Measurements from ENCODE around the gene RPL38. TPM values are rescaled to one million over a fixed set of nuclear protein-coding genes. Genes with fewer than 3 reads are reported as not detected.

RPL38 gene
- total and polyA plus RNA-seq, 4 donors: 1,051 to 1,608 (median 1,150) TPM

DNA sequence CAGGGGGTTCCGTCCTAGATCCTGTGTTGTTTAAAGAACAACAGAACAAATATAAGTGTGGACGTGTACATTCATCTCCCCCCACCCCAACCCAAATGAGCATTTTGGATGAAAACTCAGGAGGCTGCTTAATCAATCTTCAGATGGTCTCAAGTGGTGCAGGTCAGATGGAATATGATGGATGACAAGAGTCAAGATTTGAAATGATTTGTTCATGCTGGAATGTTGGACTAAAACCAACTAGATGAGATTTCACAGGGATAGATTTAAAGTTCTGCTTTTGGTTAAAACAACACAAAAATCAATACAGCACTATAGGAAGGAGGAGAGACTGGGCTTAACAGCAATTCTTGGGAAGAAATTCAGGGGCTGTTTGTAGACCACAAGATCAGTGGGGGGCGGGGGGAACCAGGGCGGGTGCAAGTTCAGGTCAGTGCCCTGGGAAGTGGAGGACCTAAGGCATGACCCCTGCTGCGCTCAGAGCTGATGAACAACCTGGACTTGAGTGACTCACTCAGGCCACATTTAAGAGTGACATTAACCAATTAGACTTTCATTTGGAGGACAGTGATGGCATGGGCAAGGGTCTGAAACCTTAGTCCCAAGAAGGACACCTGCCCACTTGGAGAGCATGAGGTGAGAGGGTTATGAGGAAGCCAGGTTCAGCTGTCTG lies 25.0 kb downstream of the RPL38 start:
- H3K27ac ChIP-seq (ENCODE audit: low read depth, low read length): no peak overlapping the region
- peaks cover 67% of the 10 kb centered on the region for H3K36me3 ChIP-seq (ENCODE audit: control insufficient read depth, insufficient read depth, low read length)

DNA sequence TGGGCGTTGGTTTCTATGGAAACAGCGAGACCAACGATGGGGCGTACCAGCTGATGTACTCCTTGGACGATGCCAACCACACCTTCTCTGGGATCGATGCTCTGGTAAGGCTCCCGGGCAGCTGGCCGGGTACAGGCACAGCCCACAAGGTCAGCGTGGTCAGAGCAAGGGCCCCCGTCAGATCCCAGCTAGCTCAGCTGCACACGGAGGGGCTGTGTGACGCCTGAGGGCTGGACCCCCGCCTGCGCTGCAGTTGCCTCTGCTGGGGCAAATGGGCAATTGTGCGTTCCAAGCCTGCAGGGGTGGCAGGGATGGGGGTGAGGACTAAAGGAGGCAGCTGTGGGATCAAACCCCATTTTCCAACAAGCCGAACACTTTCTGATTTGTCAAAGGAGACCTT lies 27.4 kb downstream of the RPL38 start:
- H3K27me3 ChIP-seq (ENCODE audit: control insufficient read depth, insufficient read depth, low read length): no peaks in the 10 kb centered on the region
- H3K36me3 ChIP-seq (ENCODE audit: control insufficient read depth, insufficient read depth, low read length): peaks cover 51% of the 10 kb centered on the region
- no peak overlapping the region for H3K27ac ChIP-seq (ENCODE audit: low read depth, low read length)
- no peaks in the 10 kb centered on the region for H3K9me3 ChIP-seq (ENCODE audit: control insufficient read depth, insufficient read depth, low read length)
- no peak overlapping the region for H3K4me3 ChIP-seq (ENCODE audit: low read depth, low read length)
- H3K4me1 ChIP-seq (ENCODE audit: control insufficient read depth, insufficient read depth, low read length): peaks cover 28% of the 10 kb centered on the region
- no peak for DNase-seq (ENCODE audit: low read depth in 4 of 6, low spot score in 6 of 6)
- 79% methylated on average over 13 of the region's 16 CpGs for WGBS (ENCODE audit: insufficient coverage)

More for the DNA sequence above, 25.0 kb downstream of the RPL38 start:
- no peak for DNase-seq (ENCODE audit: low read depth in 4 of 6, low spot score in 6 of 6)
- H3K4me3 ChIP-seq (ENCODE audit: low read depth, low read length): no peak overlapping the region
- no peaks in the 10 kb centered on the region for H3K9me3 ChIP-seq (ENCODE audit: control insufficient read depth, insufficient read depth, low read length)
- H3K4me1 ChIP-seq (ENCODE audit: control insufficient read depth, insufficient read depth, low read length): peaks cover 10% of the 10 kb centered on the region
- no peaks in the 10 kb centered on the region for H3K27me3 ChIP-seq (ENCODE audit: control insufficient read depth, insufficient read depth, low read length)
- WGBS (ENCODE audit: insufficient coverage): 100% methylated on average over 2 of the region's 5 CpGs

- H3K27ac ChIP-seq (ENCODE audit: low read depth, low read length): no peak overlapping the region
- no peaks in the 10 kb centered on the region for H3K27me3 ChIP-seq (ENCODE audit: control insufficient read depth, insufficient read depth, low read length)
- H3K36me3 ChIP-seq (ENCODE audit: control insufficient read depth, insufficient read depth, low read length): peaks cover 51% of the 10 kb centered on the region
- peaks cover 39% of the 10 kb centered on the region for H3K4me1 ChIP-seq (ENCODE audit: control insufficient read depth, insufficient read depth, low read length)
- DNase-seq (ENCODE audit: low read depth in 4 of 6, low spot score in 6 of 6): no peak
- no peaks in the 10 kb centered on the region for H3K9me3 ChIP-seq (ENCODE audit: control insufficient read depth, insufficient read depth, low read length)
- 79% methylated on average over 11 of the region's 17 CpGs for WGBS (ENCODE audit: insufficient coverage)
- no peak overlapping the region for H3K4me3 ChIP-seq (ENCODE audit: low read depth, low read length)
Observed at GRCh38 chr17:74231928-74232907, 28.7 kb downstream of the RPL38 start.

GRCh38 chr17:74233937-74234336 lies 30.5 kb downstream of the RPL38 start:
- H3K36me3 ChIP-seq (ENCODE audit: control insufficient read depth, insufficient read depth, low read length): peaks cover 63% of the 10 kb centered on the region
- H3K9me3 ChIP-seq (ENCODE audit: control insufficient read depth, insufficient read depth, low read length): no peaks in the 10 kb centered on the region
- H3K27me3 ChIP-seq (ENCODE audit: control insufficient read depth, insufficient read depth, low read length): no peaks in the 10 kb centered on the region
- 78% methylated on average over 8 of the region's 8 CpGs for WGBS (ENCODE audit: insufficient coverage)
- DNase-seq (ENCODE audit: low read depth in 4 of 6, low spot score in 6 of 6): no peak
- peaks cover 42% of the 10 kb centered on the region for H3K4me1 ChIP-seq (ENCODE audit: control insufficient read depth, insufficient read depth, low read length)
- peak overlapping the region; percentile 57 for H3K27ac ChIP-seq (ENCODE audit: low read depth, low read length)
- H3K4me3 ChIP-seq (ENCODE audit: low read depth, low read length): no peak overlapping the region

DNA sequence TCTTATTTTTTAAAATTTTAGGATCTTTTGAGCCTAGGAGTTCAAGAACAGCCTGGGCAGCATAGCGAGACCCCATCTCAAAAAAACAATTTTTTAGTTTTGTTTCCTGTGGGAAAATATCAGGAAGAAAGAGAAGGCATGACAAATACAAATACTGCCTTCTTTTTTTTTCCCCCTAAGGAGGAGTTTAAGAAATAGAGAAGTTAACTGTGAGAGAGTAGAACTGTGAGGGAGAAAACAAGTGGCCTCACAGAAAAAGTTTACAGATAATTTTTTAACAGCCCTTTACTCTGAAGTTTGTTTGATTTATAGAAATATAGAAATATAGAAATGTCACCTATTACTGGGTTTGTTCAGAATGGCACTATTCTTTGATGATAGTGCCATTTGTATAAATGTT lies 31.0 kb downstream of the RPL38 start:
- Histone ChIP-seq H3K9me3 (ENCODE audit: control insufficient read depth, insufficient read depth, low read length) (no peaks in the 10 kb centered on the region), H3K27ac (ENCODE audit: low read depth, low read length) (peak overlapping the region; percentile 79), H3K27me3 (ENCODE audit: control insufficient read depth, insufficient read depth, low read length) (no peaks in the 10 kb centered on the region), H3K4me1 (ENCODE audit: control insufficient read depth, insufficient read depth, low read length) (peaks cover 47% of the 10 kb centered on the region), H3K4me3 (ENCODE audit: low read depth, low read length) (no peak overlapping the region), H3K36me3 (ENCODE audit: control insufficient read depth, insufficient read depth, low read length) (peaks cover 68% of the 10 kb centered on the region)
- DNase-seq (ENCODE audit: low read depth in 4 of 6, low spot score in 6 of 6): no peak
- WGBS (ENCODE audit: insufficient coverage): no CpG with 5 or more reads among the region's 1 CpG

- H3K36me3 ChIP-seq (ENCODE audit: control insufficient read depth, insufficient read depth, low read length): peaks cover 69% of the 10 kb centered on the region
- H3K9me3 ChIP-seq (ENCODE audit: control insufficient read depth, insufficient read depth, low read length): no peaks in the 10 kb centered on the region
- H3K27ac ChIP-seq (ENCODE audit: low read depth, low read length): peak overlapping the region; percentile 79
- WGBS (ENCODE audit: insufficient coverage): 21% methylated on average over 19 of the region's 19 CpGs
- peaks cover 52% of the 10 kb centered on the region for H3K4me1 ChIP-seq (ENCODE audit: control insufficient read depth, insufficient read depth, low read length)
- peak overlapping the region; percentile 9 for H3K4me3 ChIP-seq (ENCODE audit: low read depth, low read length)
- no peaks in the 10 kb centered on the region for H3K27me3 ChIP-seq (ENCODE audit: control insufficient read depth, insufficient read depth, low read length)
- peak in 2 of 6 donors; percentile 45 to 55 for DNase-seq (ENCODE audit: low read depth in 4 of 6, low spot score in 6 of 6)
Observed at GRCh38 chr17:74235040-74235581, 31.6 kb downstream of the RPL38 start.

DNA sequence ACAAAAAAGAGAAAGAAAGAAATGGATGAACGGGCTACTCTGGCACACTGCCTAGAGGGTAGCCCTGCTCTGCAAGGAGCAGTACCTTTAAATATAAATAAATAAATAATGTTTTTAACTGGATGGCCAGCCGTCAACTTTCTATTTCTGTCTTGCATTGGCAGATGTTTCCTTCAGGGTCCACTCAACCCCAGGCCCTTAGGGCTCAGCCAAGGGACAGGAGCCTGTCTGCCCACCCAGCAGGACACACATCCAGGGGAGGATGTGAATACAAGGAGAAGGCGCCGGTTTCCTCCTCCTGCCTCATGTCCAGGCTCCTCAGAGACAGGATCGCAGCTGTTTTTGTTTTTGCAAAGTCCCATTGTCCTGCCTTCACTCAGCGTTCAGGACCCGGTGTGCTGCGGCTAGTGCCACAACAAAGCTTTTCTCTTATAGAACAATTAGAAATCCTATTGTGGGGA lies 32.5 kb downstream of the RPL38 start:
- peak in 1 of 6 donors; percentile 32 for DNase-seq (ENCODE audit: low read depth in 4 of 6, low spot score in 6 of 6)
- no peaks in the 10 kb centered on the region for H3K27me3 ChIP-seq (ENCODE audit: control insufficient read depth, insufficient read depth, low read length)
- WGBS (ENCODE audit: insufficient coverage): 40% methylated on average over 2 of the region's 8 CpGs
- H3K9me3 ChIP-seq (ENCODE audit: control insufficient read depth, insufficient read depth, low read length): no peaks in the 10 kb centered on the region
- no peak overlapping the region for H3K4me3 ChIP-seq (ENCODE audit: low read depth, low read length)
- H3K4me1 ChIP-seq (ENCODE audit: control insufficient read depth, insufficient read depth, low read length): peaks cover 60% of the 10 kb centered on the region
- peaks cover 61% of the 10 kb centered on the region for H3K36me3 ChIP-seq (ENCODE audit: control insufficient read depth, insufficient read depth, low read length)
- H3K27ac ChIP-seq (ENCODE audit: low read depth, low read length): peak overlapping the region; percentile 0

- H3K9me3 ChIP-seq (ENCODE audit: control insufficient read depth, insufficient read depth, low read length): no peaks in the 10 kb centered on the region
- 92% methylated on average over 10 of the region's 12 CpGs for WGBS (ENCODE audit: insufficient coverage)
- peaks cover 47% of the 10 kb centered on the region for H3K36me3 ChIP-seq (ENCODE audit: control insufficient read depth, insufficient read depth, low read length)
- no peak for DNase-seq (ENCODE audit: low read depth in 4 of 6, low spot score in 6 of 6)
- H3K27me3 ChIP-seq (ENCODE audit: control insufficient read depth, insufficient read depth, low read length): no peaks in the 10 kb centered on the region
- H3K4me3 ChIP-seq (ENCODE audit: low read depth, low read length): no peak overlapping the region
- no peak overlapping the region for H3K27ac ChIP-seq (ENCODE audit: low read depth, low read length)
- H3K4me1 ChIP-seq (ENCODE audit: control insufficient read depth, insufficient read depth, low read length): peaks cover 74% of the 10 kb centered on the region
Observed at GRCh38 chr17:74237321-74237720, 33.8 kb downstream of the RPL38 start.

- no peak overlapping the region for H3K4me3 ChIP-seq (ENCODE audit: low read depth, low read length)
- 75% methylated on average over 7 of the region's 10 CpGs for WGBS (ENCODE audit: insufficient coverage)
- H3K27me3 ChIP-seq (ENCODE audit: control insufficient read depth, insufficient read depth, low read length): no peaks in the 10 kb centered on the region
- no peak overlapping the region for H3K27ac ChIP-seq (ENCODE audit: low read depth, low read length)
- H3K9me3 ChIP-seq (ENCODE audit: control insufficient read depth, insufficient read depth, low read length): no peaks in the 10 kb centered on the region
- H3K36me3 ChIP-seq (ENCODE audit: control insufficient read depth, insufficient read depth, low read length): peaks cover 42% of the 10 kb centered on the region
- no peak for DNase-seq (ENCODE audit: low read depth in 4 of 6, low spot score in 6 of 6)
- H3K4me1 ChIP-seq (ENCODE audit: control insufficient read depth, insufficient read depth, low read length): peaks cover 75% of the 10 kb centered on the region
Observed at GRCh38 chr17:74239172-74239571, 35.7 kb downstream of the RPL38 start.

Data from spinal cord (tissue), 10 donors.